HG03139 (cell line): ENCODE measurements around the gene SNRPD3.
"Not testable (repeated sequence)": the region's sequence is repeated elsewhere in the genome, so short reads cannot be mapped to it uniquely, and the experiment has no call there.

Experiments
- ATAC-seq: cut with Tn5 transposase; IDR thresholded peaks from one replicate; pipeline ENCODE4 v1.9.1; 2021; ENCODE audit not compliant: unreplicated experiment

Gene SNRPD3

DNA sequence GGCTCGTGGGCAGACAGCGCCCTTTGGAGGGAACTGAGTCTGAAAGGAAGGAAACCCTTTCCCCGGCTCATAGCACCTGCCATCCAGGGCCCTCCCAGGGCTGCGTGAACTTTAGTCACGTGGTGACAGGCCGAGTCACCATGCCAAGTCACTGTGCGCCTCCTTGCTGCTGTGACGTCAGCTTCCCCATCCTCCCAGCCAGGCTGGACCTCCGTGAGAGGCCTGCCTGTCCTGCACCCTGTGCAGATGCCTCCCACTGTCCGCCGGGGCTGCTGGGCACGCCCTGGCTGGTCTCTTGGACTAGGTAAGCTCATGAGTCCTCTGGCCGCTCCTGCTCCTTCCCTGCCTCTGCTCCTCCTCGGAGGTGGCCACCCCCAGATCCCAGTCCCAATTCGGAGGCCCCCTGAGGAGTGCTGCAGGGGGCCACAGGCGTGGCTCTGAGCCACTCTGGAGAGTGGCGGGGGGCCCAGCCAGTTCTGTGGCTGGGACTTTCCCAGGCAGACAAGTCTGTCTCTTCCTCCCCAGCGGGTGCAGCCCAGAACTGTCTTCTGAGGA lies 51.7 kb downstream of the SNRPD3 start:
- not testable (repeated sequence) for ATAC-seq

DNA sequence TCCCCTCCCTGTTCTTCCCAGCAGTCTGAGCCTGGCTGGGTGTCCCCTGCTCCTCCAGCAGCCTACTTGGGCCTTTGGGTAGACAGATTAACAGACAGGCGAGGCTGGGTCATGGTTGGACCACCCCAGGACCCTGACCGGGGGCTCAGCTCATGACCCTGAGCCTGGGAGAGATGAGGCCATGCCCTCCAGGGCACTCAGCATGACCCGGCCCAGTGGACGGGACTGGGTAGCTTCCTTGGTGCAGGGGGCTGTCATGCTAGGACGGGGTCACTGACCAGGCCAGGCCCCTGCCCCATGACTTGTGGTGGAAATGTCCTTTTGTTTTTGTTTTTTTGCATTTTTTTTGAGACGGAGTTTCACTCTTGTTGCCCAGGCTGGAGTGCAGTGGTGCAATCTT lies 52.5 kb downstream of the SNRPD3 start:
- ATAC-seq: not testable (repeated sequence)

DNA sequence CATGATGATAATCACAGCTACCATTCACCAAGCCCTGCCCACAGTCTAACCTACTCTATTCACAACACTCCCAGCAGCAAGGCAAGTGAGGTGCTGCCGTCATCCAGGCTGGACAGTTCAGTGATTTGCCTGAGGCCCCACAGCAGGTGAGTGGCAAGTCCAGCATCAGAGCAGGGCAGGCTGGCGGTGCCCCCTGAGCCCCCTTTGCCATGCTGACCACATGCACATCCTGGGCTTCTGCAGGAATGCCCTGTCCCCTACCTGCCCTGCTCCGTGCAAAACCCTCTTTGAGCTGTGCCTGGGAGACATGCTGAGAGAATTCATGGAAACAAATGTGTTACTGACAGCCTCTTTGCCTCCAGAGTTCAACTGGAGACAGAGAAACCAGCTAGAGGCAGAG lies 54.1 kb downstream of the SNRPD3 start:
- ATAC-seq: not testable (repeated sequence)

GRCh38 chr22:24614794-24615193 lies 59.0 kb downstream of the SNRPD3 start:
- ATAC-seq: not testable (repeated sequence)

GRCh38 chr22:24621244-24621643 lies 65.4 kb downstream of the SNRPD3 start:
- not testable (repeated sequence) for ATAC-seq

GRCh38 chr22:24622596-24622995 lies 66.8 kb downstream of the SNRPD3 start:
- ATAC-seq: not testable (repeated sequence)
